Trophoblast cell (in vitro differentiated cells and primary cell): ENCODE measurements around the gene RBFOX1.

ENCODE experiments used
- DNase-seq, 2 donors: peaks; one replicate each; pipeline ENCODE4 v3.0.0-alpha.2; 2016
- H2AFZ ChIP-seq: 2 replicates; pipeline ENCODE4 v1.6.1; 2013; ENCODE audit warnings: low read length, moderate library complexity, mild to moderate bottlenecking; ENCODE audit not compliant: insufficient read depth, poor library complexity
- H2AK5ac ChIP-seq: 2 replicates; pipeline ENCODE4 v1.6.1; 2013; ENCODE audit warnings: mild to moderate bottlenecking, low read length
- H2BK120ac ChIP-seq: 2 replicates; pipeline ENCODE4 v1.6.1; 2013; ENCODE audit warnings: low read length, mild to moderate bottlenecking, moderate library complexity; ENCODE audit not compliant: insufficient read depth, poor library complexity
- H2BK12ac ChIP-seq: 2 replicates; pipeline ENCODE4 v1.6.1; 2013; ENCODE audit warnings: mild to moderate bottlenecking, low read length, moderate library complexity
- H2BK5ac ChIP-seq: 2 replicates; pipeline ENCODE4 v1.6.1; 2013; ENCODE audit warnings: low read length, low read depth, moderate library complexity, mild to moderate bottlenecking; ENCODE audit not compliant: poor library complexity
- H3K14ac ChIP-seq: 2 replicates; pipeline ENCODE4 v1.6.1; 2013; ENCODE audit warnings: mild to moderate bottlenecking, low read length
- H3K18ac ChIP-seq: 2 replicates; pipeline ENCODE4 v1.6.1; 2013; ENCODE audit warnings: mild to moderate bottlenecking, low read length
- H3K23ac ChIP-seq: 2 replicates; pipeline ENCODE4 v1.6.1; 2013; ENCODE audit warnings: low read length
- H3K27ac ChIP-seq: 2 replicates; pipeline ENCODE4 v1.5.1; 2013; ENCODE audit warnings: low read depth, mild to moderate bottlenecking, inconsistent platforms, low read length, moderate library complexity
- H3K27me3 ChIP-seq: 2 replicates; pipeline ENCODE4 v1.6.1; 2013; ENCODE audit warnings: inconsistent platforms, mild to moderate bottlenecking, low read length, moderate library complexity; ENCODE audit not compliant: insufficient read depth
- H3K36me3 ChIP-seq, 2 experiments: 1 replicate in 1 of 2; 2 replicates in 1 of 2; pipeline ENCODE4 v1.6.1; 2013; ENCODE audit warnings: low read length in 2 of 2, mild to moderate bottlenecking in 2 of 2, moderate library complexity in 1 of 2; ENCODE audit not compliant: insufficient read depth in 2 of 2, control insufficient read depth in 1 of 2
- H3K4ac ChIP-seq: 2 replicates; pipeline ENCODE4 v1.6.1; 2013; ENCODE audit warnings: low read depth, mild to moderate bottlenecking, low read length, moderate library complexity
- H3K4me1 ChIP-seq, 2 experiments: 1 replicate in 1 of 2; 2 replicates in 1 of 2; pipeline ENCODE4 v1.6.1; 2013; ENCODE audit warnings: low read length in 2 of 2, mild to moderate bottlenecking in 2 of 2, moderate library complexity in 1 of 2; ENCODE audit not compliant: insufficient read depth in 2 of 2, control insufficient read depth in 1 of 2
- H3K4me2 ChIP-seq: 2 replicates; pipeline ENCODE4 v1.6.1; 2013; ENCODE audit warnings: inconsistent platforms, mild to moderate bottlenecking, low read length, moderate library complexity
- H3K4me3 ChIP-seq: 2 replicates; pipeline ENCODE4 v1.5.1; 2013; ENCODE audit warnings: mild to moderate bottlenecking, low read depth, low read length, inconsistent platforms
- H3K79me1 ChIP-seq: one replicate; pipeline ENCODE4 v1.6.1; 2013; ENCODE audit warnings: low read length
- H3K79me2 ChIP-seq: 2 replicates; pipeline ENCODE4 v1.6.1; 2013; ENCODE audit warnings: low read length, mild to moderate bottlenecking; ENCODE audit not compliant: control insufficient read depth, insufficient read depth, poor library complexity
- H3K9ac ChIP-seq: 2 replicates; pipeline ENCODE4 v1.6.1; 2013; ENCODE audit warnings: mild to moderate bottlenecking, low read length
- H3K9me3 ChIP-seq: 2 replicates; pipeline ENCODE4 v1.6.1; 2013; ENCODE audit warnings: low read depth, mild to moderate bottlenecking, control low read depth, inconsistent platforms, low read length; ENCODE audit not compliant: insufficient read depth
- H4K12ac ChIP-seq: 2 replicates; pipeline ENCODE4 v1.6.1; 2013; ENCODE audit warnings: low read depth, mild to moderate bottlenecking, low read length, moderate library complexity
- H4K8ac ChIP-seq: 2 replicates; pipeline ENCODE4 v1.6.1; 2013; ENCODE audit warnings: low read depth, mild to moderate bottlenecking, low read length, moderate library complexity
- H4K91ac ChIP-seq: one replicate; pipeline ENCODE4 v1.6.1; 2013; ENCODE audit warnings: low read depth, mild to moderate bottlenecking, low read length, moderate library complexity
- WGBS: extraction: QIAGEN DNeasy Blood & Tissue Kit; methylation state at CpG from one replicate; pipeline ENCODE4 v1.1.7; 2013; ENCODE audit warnings: missing lambda C conversion rate; ENCODE audit not compliant: insufficient read length, insufficient coverage; ENCODE audit errors: extremely low coverage; 5-methylcytosine and 5-hydroxymethylcytosine counted together

The RBFOX1 gene

DNA sequence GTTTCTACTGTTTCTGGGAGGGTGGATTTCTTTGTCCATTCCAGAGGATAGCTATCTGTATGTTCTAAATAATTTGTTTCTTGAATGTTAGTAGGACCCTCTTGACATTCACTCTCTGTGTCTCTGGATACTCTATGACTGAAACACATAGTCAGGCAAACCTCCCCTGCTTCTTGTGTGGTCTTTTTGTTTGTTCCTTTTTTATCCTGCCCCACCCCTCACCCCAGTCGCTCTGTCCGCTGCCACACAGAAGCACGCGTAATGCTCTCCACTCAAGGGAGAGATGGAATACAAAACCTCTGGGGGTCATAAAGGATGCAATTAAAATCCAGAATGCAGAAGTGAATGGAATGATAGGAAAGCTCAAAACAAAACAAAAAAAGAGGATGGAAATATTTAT, 253.1 kb downstream of the RBFOX1 start:
- no peaks in the 10 kb centered on the region for H3K27me3 ChIP-seq
- no peak overlapping the region for H3K4me2 ChIP-seq
- no peak overlapping the region for H2AFZ ChIP-seq
- DNase-seq: no peak
- no peak overlapping the region for H3K18ac ChIP-seq
- no peak overlapping the region for H4K91ac ChIP-seq
- no peak overlapping the region for H3K4me3 ChIP-seq
- WGBS: no CpG with 5 or more reads among the region's 4 CpGs
- H3K79me2 ChIP-seq: no peaks in the 10 kb centered on the region
- H2BK12ac ChIP-seq: no peak overlapping the region
- H3K4ac ChIP-seq: no peak overlapping the region
- no peak overlapping the region for H3K23ac ChIP-seq
- H3K9ac ChIP-seq: no peak overlapping the region
- H2BK5ac ChIP-seq: no peak overlapping the region
- H3K79me1 ChIP-seq: no peaks in the 10 kb centered on the region
- H3K27ac ChIP-seq: no peak overlapping the region
- no peak overlapping the region for H2AK5ac ChIP-seq
- no peaks in the 10 kb centered on the region for H3K4me1 ChIP-seq
- H4K12ac ChIP-seq: no peak overlapping the region
- H3K14ac ChIP-seq: no peak overlapping the region
- H3K9me3 ChIP-seq: no peaks in the 10 kb centered on the region
- no peak overlapping the region for H4K8ac ChIP-seq
- no peaks in the 10 kb centered on the region for H3K36me3 ChIP-seq
- no peak overlapping the region for H2BK120ac ChIP-seq

- Histone ChIP-seq H2BK120ac (no peak overlapping the region), H4K12ac (no peak overlapping the region), H3K79me2 (no peaks in the 10 kb centered on the region), H3K4me2 (no peak overlapping the region), H4K8ac (no peak overlapping the region), H3K4me1 (no peaks in the 10 kb centered on the region), H2AFZ (no peak overlapping the region), H3K18ac (no peak overlapping the region), H3K9me3 (no peaks in the 10 kb centered on the region), H3K23ac (no peak overlapping the region), H3K4me3 (no peak overlapping the region), H3K27ac (no peak overlapping the region), H3K14ac (no peak overlapping the region), H3K27me3 (no peaks in the 10 kb centered on the region), H2AK5ac (no peak overlapping the region), H3K79me1 (no peaks in the 10 kb centered on the region), H4K91ac (no peak overlapping the region), H3K36me3 (no peaks in the 10 kb centered on the region), H2BK5ac (no peak overlapping the region), H3K4ac (no peak overlapping the region), H3K9ac (no peak overlapping the region), H2BK12ac (no peak overlapping the region)
- WGBS: no CpG with 5 or more reads among the region's 4 CpGs
- no peak for DNase-seq
Observed at GRCh38 chr16:7590934-7591333, 258.3 kb downstream of the RBFOX1 start.

DNA sequence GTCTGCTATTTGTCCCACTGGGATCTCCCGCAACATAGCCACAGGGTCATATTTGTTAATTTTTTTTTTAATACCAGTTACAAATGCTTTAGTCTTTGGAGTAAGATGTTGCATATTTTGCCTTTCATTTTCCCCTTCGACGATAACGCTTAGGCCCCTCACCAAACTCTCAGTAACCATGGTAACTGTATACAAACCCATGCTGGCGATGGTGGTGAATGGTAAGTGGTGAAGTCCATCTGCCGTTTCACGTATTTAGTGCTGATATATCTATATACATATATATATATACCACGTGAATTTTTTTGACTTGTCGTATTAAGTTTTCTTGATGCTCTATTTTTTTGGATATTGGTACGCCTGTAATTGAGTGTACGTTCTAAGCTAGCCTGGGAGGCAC, 263.7 kb downstream of the RBFOX1 start:
- Histone ChIP-seq H4K91ac (no peak overlapping the region), H3K9me3 (no peaks in the 10 kb centered on the region), H3K79me1 (no peaks in the 10 kb centered on the region), H2BK12ac (no peak overlapping the region), H3K4me2 (no peak overlapping the region), H3K4me3 (no peak overlapping the region), H2AFZ (no peak overlapping the region), H2BK5ac (no peak overlapping the region), H3K18ac (no peak overlapping the region), H3K14ac (no peak overlapping the region), H3K4me1 (no peaks in the 10 kb centered on the region), H3K4ac (no peak overlapping the region), H2BK120ac (no peak overlapping the region), H4K8ac (no peak overlapping the region), H3K79me2 (no peaks in the 10 kb centered on the region), H4K12ac (no peak overlapping the region), H2AK5ac (no peak overlapping the region), H3K27ac (no peak overlapping the region), H3K27me3 (no peaks in the 10 kb centered on the region), H3K36me3 (no peaks in the 10 kb centered on the region), H3K9ac (no peak overlapping the region), H3K23ac (no peak overlapping the region)
- WGBS: no CpG with 5 or more reads among the region's 11 CpGs
- DNase-seq: no peak

GRCh38 chr16:7597677-7598076, 265.0 kb downstream of the RBFOX1 start:
- Histone ChIP-seq H3K4me2 (no peak overlapping the region), H3K27ac (no peak overlapping the region), H4K8ac (no peak overlapping the region), H4K12ac (no peak overlapping the region), H2BK5ac (no peak overlapping the region), H3K9me3 (no peaks in the 10 kb centered on the region), H3K27me3 (no peaks in the 10 kb centered on the region), H3K36me3 (no peaks in the 10 kb centered on the region), H2AK5ac (no peak overlapping the region), H2BK120ac (no peak overlapping the region), H3K14ac (no peak overlapping the region), H4K91ac (no peak overlapping the region), H2BK12ac (no peak overlapping the region), H3K9ac (no peak overlapping the region), H3K4ac (no peak overlapping the region), H3K4me1 (peaks cover 0 to 3% of the 10 kb centered on the region in 2 experiments), H3K79me1 (no peaks in the 10 kb centered on the region), H2AFZ (no peak overlapping the region), H3K18ac (no peak overlapping the region), H3K4me3 (no peak overlapping the region), H3K79me2 (no peaks in the 10 kb centered on the region), H3K23ac (no peak overlapping the region)
- no CpG with 5 or more reads among the region's 3 CpGs for WGBS
- DNase-seq: no peak
